ENCODE measurements around the gene SAPCD2.

- TF ChIP-seq POLR2A (IDR thresholded peaks at IDR 0.05; ENCODE audit: low read depth, low read length) (no peak), TAF1 (IDR thresholded peaks at IDR 0.05; ENCODE audit: borderline replicate concordance, low read depth, low read length) (no peak)
These were observed 30.6 kb downstream of the SAPCD2 start for GRCh38 chr9:137039611-137040366.

Measured in GM12892 (cell line).